Effector memory CD8-positive, alpha-beta T cell (primary cell): ENCODE results near the gene C6orf141.
A peak's percentile ranks its signal among the peaks of the same experiment; 100 is the strongest.

ENCODE experiments used
- ATAC-seq: fragments of 150-1000 bp; cut with Tn5 transposase; replicated peaks from 2 replicates; pipeline ENCODE4 v1.10.0; 2021; ENCODE audit warnings: mild to moderate bottlenecking, moderate library complexity
- DNase-seq, 3 experiments: peaks; one replicate each; pipeline ENCODE4 v3.0.0; 2021
- H3K27ac Mint-ChIP-seq, 2 donors: one replicate each; pipeline ENCODE4 v1.8.0; 2022; ENCODE audit warnings: mild to moderate bottlenecking in 2 of 2, mixed read lengths in 2 of 2, moderate library complexity in 2 of 2
- H3K27me3 Mint-ChIP-seq, 2 donors: one replicate each; pipeline ENCODE4 v1.8.0; 2022; ENCODE audit warnings: mixed read lengths in 2 of 2
- H3K36me3 Mint-ChIP-seq: one replicate; pipeline ENCODE4 v1.8.0; 2022; ENCODE audit warnings: mild to moderate bottlenecking, moderate library complexity, mixed read lengths; ENCODE audit not compliant: insufficient read depth
- H3K4me1 Mint-ChIP-seq, 2 donors: one replicate each; pipeline ENCODE4 v1.8.0; 2022; ENCODE audit warnings: low read depth in 2 of 2, mixed read lengths in 2 of 2
- H3K4me3 Mint-ChIP-seq, 2 donors: one replicate each; pipeline ENCODE4 v1.8.0; 2022; ENCODE audit warnings: mild to moderate bottlenecking in 2 of 2, mixed read lengths in 2 of 2, moderate library complexity in 2 of 2
- H3K9me3 Mint-ChIP-seq, 2 donors: one replicate each; pipeline ENCODE4 v1.8.0; 2022; ENCODE audit warnings: mixed read lengths in 2 of 2
- total RNA-seq, 9 experiments: gene quantifications; one replicate each; lab custom pipeline; 2026; lab: John Stamatoyannopoulos, UW

Gene C6orf141
- total RNA-seq = 0 to 1.2 (median 0) reads per million in 9 experiments

DNA sequence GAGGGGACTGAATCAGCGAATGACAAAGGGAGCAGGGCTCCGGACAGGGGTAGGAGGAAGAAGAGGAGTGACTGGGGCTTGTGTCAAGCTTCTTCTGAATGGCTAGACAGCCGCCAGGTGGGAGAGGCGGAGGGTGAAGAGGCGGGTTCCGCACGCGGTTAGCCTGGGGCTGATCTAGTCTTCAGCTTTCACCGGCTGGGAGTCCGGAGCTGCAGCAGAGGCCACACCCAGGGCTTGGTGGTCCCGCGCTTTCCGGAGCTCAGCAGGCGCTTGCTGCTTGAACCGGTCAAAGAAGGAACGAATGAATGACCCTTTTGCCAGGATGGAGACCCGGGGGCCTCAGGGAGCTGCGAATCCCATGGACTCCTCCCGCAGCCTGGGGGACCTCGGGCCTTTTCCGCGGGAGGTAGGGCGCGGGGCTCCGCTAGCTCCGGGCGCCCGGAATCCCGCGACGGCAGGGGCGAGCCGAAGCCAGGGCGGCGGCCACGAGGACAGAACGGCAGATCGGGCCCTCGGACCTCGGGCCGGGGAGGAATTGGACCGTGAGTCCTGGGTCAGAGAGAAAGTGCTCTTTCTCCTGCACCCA is at the start of gene C6orf141:
C6orf141 (plus strand) TSS at position 177 of the 586 bp plus-strand sequence; CDS start at position 302, 125 bp downstream.
- Mint-ChIP-seq H3K36me3 (no peaks in the 10 kb centered on the region), H3K27me3 (peaks cover 21 to 34% of the 10 kb centered on the region in 2 donors), H3K27ac (peak within 1 kb of the TSS in 1 of 2 donors; percentile 32), H3K4me1 (peaks cover 16 to 17% of the 10 kb centered on the region in 2 donors), H3K4me3 (peak within 1 kb of the TSS; percentile 71 to 74), H3K9me3 (no peaks in the 10 kb centered on the region)
- ATAC-seq (no peak), DNase-seq (no peak)

DNA sequence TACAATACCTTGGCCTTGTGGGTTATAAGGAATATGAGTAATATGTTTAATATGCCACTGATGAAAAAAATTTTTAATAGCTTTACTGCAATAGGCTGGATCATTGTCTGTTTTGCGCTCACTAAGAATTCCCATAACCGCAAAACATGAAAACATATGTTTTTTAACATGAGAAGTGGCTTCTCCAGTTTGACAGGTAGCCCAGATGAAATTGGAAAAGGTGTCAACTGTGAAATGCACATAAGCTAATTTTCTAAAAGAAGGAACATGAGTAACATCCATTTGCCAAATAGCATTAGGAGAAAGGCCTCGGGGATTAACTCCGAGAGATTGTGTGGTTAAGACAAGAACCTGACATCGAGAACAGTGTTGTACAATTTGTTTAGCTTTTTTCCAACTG is 45.8 kb upstream of the C6orf141 start:
- Mint-ChIP-seq H3K4me1 (no peaks in the 10 kb centered on the region), H3K27ac (no peak overlapping the region), H3K27me3 (peaks cover 23 to 39% of the 10 kb centered on the region in 2 donors), H3K36me3 (no peaks in the 10 kb centered on the region), H3K4me3 (no peak overlapping the region), H3K9me3 (peaks cover 0 to 8% of the 10 kb centered on the region in 2 donors)
- ATAC-seq (no peak), DNase-seq (no peak)

DNA sequence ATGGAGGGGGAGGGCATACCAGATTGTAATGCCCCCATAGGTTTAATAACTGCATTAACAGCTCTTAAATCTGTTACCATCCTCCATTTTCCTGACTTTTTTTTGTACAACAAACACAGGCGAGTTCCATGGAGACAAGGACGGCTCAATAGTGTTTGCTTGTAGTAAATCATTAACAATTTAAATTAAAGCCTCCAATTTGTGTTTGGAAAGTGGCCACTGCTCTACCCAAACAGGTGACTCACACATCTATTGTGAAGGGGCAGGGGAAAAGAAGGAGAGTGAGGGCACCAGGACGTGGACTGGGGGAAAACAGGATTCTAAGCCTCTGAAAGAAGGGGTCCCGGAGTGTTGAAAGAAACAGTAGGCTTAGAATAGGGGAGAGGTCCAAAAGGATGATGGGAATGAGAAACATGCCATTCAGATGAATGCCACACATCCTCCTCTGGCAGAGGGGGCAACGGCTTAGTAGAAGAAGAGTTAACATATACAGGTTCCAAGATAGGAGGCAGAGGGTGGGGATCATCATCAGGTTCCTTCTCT is 43.8 kb upstream of the C6orf141 start:
- H3K27me3 Mint-ChIP-seq = peaks cover 23 to 31% of the 10 kb centered on the region in 2 donors
- no peaks in the 10 kb centered on the region for H3K36me3 Mint-ChIP-seq
- H3K27ac Mint-ChIP-seq = no peak overlapping the region
- H3K9me3 Mint-ChIP-seq = peaks cover 0 to 8% of the 10 kb centered on the region in 2 donors
- ATAC-seq = no peak
- H3K4me3 Mint-ChIP-seq = no peak overlapping the region
- no peak for DNase-seq
- H3K4me1 Mint-ChIP-seq = no peaks in the 10 kb centered on the region

DNA sequence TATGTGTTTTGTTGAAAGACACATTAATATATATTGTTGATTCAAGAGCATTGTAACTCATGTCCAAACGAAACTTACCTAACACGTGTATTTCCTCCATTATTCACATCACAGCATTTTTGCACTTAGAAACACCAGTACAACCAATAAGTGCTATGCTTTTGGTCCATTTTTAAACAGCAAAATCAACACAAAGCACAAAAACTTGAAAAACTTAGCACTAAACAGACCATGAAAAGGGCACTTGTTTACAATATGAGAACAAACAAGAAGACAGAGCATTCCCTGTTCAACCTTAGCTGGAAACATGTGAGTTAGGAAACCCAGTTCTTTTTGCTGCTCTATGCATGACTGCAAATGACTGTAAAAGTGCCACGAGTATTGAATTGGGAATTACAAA is 41.1 kb upstream of the C6orf141 start:
- no peak for DNase-seq
- H3K36me3 Mint-ChIP-seq = no peaks in the 10 kb centered on the region
- H3K4me1 Mint-ChIP-seq = no peaks in the 10 kb centered on the region
- H3K9me3 Mint-ChIP-seq = peaks cover 0 to 8% of the 10 kb centered on the region in 2 donors
- peaks cover 34 to 43% of the 10 kb centered on the region in 2 donors for H3K27me3 Mint-ChIP-seq
- H3K4me3 Mint-ChIP-seq = no peak overlapping the region
- no peak overlapping the region for H3K27ac Mint-ChIP-seq
- ATAC-seq = no peak

DNA sequence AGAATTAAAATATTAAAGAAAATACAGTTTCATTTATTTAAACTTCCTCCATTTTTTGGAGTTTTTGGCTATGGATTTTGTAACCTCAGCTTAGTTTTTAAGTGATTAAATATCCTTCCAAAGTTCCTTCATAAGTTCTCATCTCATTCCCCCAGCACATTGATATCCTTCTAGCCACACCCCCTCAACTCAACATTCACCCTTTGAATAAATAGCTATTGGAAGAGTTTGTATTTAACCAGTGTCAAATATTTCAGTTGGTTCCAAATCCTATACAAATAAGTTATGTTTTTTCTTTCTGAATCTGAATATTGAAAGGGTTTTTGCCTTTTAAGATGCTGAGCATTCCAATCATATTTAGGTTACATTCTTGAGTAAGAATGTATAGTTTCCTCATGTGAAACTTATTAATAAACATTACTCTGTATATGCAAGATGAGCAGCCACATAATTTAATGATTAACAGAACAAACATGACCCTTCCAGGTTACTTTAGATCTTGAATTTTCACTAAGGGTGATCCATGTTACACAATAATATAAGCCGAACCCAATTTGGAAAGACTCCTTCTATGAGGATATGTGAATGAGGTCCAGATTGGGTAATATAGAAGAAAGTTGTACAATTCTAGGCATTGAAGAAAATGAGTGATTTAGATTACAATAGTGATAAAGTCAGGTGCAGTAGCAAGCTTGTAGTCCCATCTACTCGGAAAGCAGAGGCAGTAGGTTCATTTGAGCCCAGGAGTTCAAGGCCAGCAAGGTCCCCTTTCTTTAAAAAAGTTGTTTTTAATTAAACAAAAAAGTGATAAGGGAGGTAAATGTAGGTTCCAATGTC is 37.1 kb upstream of the C6orf141 start:
- H3K27ac Mint-ChIP-seq = no peak overlapping the region
- no peak for ATAC-seq
- H3K4me1 Mint-ChIP-seq = no peaks in the 10 kb centered on the region
- peaks cover 11 to 21% of the 10 kb centered on the region in 2 donors for H3K27me3 Mint-ChIP-seq
- H3K4me3 Mint-ChIP-seq = no peak overlapping the region
- H3K36me3 Mint-ChIP-seq = no peaks in the 10 kb centered on the region
- no peaks in the 10 kb centered on the region for H3K9me3 Mint-ChIP-seq
- DNase-seq = no peak

DNA sequence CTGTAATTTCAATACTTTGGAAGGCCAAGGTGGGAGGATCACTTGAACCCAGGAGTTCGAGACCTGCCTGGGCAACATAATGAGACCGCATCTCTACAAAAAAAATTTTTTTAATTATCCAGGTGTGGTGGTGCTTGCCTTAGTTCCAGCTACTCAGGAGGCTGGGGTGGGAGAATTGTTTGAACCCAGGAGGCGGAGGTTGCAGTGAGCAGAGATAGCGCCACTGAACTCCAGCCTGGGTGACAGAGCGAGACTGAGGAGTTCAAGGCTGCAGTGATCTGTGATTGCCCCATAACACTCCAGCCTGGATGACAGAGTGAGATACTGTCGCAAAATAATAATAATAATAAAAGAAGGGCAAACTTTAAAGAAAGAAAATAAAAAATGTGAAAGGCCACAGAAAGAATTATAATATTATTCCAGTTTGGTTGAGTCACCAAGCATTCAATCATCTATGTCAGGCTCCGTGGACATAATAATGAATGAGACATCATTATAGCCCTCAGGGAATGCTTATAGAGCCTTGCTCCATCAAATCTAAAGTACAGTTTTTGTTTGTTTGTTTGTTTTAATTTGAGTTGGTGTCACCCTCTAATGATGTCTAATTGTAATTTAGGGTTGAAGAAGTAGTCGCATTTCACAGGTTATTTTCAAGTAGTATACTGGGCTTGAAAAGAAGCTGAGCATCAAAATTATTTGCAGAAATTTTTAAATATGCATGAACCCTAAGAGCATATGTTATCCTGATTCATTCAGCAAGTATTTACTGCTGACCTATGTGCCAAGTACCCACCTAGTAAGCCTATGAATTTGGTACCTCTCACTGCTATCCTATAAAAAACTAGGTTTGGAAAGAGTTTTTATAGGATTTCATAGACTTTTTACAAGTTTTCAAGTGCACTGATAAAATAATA is 35.6 kb upstream of the C6orf141 start:
- no peaks in the 10 kb centered on the region for H3K9me3 Mint-ChIP-seq
- no peaks in the 10 kb centered on the region for H3K36me3 Mint-ChIP-seq
- H3K4me3 Mint-ChIP-seq = no peak overlapping the region
- DNase-seq = no peak
- no peaks in the 10 kb centered on the region for H3K4me1 Mint-ChIP-seq
- peaks cover 11 to 21% of the 10 kb centered on the region in 2 donors for H3K27me3 Mint-ChIP-seq
- no peak overlapping the region for H3K27ac Mint-ChIP-seq
- no peak for ATAC-seq

DNA sequence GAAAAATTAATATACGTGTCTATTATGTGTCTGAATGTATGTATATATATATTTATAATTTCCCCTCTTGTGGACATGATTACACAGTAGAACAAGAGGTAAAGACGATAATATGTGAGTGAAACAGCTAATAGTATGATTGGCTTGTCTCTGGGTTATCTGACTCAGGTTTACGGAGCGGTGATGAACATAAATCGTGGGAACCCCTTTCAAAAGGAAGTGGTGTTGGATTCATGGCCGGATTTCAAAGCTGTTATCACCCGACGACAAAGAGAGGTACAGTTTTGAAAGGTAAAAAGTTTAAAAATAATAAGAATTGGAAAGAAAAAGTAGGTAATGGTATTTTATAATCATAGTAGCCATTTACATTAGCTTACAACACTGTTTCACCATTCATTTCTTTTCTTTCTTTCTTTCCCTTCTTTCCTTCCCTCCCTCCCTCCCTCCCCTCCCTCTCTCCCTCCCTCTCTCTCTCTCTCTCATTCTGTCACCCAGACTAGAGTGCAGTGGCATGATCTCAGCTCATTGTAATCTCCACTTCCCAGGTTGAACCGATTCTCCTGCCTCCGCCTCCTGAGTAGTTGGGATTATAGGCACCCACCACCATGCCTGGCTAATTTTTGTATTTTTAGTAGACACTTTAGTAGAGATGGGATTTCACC is 34.9 kb upstream of the C6orf141 start:
- Mint-ChIP-seq H3K27ac (no peak overlapping the region), H3K27me3 (peaks cover 11 to 21% of the 10 kb centered on the region in 2 donors), H3K4me1 (no peaks in the 10 kb centered on the region), H3K9me3 (no peaks in the 10 kb centered on the region), H3K36me3 (no peaks in the 10 kb centered on the region), H3K4me3 (no peak overlapping the region)
- no peak for ATAC-seq
- no peak for DNase-seq

DNA sequence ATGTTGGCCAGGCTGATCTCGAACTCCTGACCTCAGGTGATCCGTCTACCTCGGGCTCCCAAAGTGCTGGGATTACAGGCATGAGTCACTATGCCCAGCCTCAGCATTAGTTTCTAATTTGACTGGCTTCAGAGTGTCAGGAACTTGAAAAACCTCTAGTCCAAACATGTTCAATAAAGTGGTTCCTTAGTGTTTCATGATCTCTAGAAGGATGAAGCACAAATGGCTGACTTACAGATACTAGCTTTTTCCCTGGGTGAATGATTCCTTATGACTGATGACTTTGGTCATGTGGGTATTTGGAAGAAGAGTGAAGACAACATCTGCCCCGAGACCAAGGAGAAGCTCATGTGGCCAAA is 34.3 kb upstream of the C6orf141 start:
- DNase-seq (no peak), ATAC-seq (no peak)
- Mint-ChIP-seq H3K9me3 (no peaks in the 10 kb centered on the region), H3K27me3 (peaks cover 11 to 21% of the 10 kb centered on the region in 2 donors), H3K36me3 (no peaks in the 10 kb centered on the region), H3K4me3 (no peak overlapping the region), H3K4me1 (no peaks in the 10 kb centered on the region), H3K27ac (no peak overlapping the region)

DNA sequence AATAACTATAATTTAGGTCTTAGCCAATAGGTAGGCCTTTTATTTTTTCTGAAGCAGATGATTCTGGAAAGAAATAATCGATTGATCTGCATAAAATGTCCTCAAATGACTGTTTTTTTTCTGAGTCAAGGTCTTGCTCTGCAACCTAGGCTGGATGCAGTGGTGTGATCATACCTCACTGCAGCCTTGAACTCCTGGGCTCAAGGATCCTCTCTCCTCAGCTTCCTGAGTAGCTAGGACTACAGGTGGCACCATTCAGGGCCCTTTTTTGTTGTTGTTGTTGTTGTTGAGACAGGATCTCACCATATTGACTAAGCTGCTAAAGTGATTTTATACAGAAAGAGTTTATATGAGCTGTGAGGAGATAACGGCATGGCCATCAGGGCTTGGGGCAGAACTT is 32.5 kb upstream of the C6orf141 start:
- Mint-ChIP-seq H3K4me3 (no peak overlapping the region), H3K4me1 (no peaks in the 10 kb centered on the region), H3K27ac (no peak overlapping the region), H3K27me3 (peaks cover 11 to 21% of the 10 kb centered on the region in 2 donors), H3K36me3 (no peaks in the 10 kb centered on the region), H3K9me3 (no peaks in the 10 kb centered on the region)
- no peak for DNase-seq
- no peak for ATAC-seq

DNA sequence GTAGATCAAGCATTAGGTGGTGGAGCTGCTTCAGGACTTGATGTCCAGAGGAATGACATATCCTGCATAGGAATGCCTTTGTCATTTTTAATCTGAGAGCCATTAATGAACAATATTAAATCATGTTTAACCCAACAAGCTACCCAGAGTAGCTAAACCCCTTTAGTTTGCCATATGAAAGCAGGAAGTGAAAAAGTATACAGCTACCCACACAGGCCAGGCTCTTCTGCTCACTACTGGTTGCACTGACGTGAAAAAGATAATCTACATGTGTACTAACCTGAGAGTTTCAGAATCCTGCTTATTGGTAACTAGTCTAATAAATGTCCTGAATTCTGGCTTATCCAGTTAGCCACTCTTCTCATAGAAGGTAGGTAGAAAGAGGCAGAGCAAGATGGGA is 30.8 kb upstream of the C6orf141 start:
- ATAC-seq (no peak), DNase-seq (no peak)
- Mint-ChIP-seq H3K4me1 (no peaks in the 10 kb centered on the region), H3K27me3 (peaks cover 0 to 6% of the 10 kb centered on the region in 2 donors), H3K4me3 (no peak overlapping the region), H3K9me3 (no peaks in the 10 kb centered on the region), H3K27ac (no peak overlapping the region), H3K36me3 (no peaks in the 10 kb centered on the region)

DNA sequence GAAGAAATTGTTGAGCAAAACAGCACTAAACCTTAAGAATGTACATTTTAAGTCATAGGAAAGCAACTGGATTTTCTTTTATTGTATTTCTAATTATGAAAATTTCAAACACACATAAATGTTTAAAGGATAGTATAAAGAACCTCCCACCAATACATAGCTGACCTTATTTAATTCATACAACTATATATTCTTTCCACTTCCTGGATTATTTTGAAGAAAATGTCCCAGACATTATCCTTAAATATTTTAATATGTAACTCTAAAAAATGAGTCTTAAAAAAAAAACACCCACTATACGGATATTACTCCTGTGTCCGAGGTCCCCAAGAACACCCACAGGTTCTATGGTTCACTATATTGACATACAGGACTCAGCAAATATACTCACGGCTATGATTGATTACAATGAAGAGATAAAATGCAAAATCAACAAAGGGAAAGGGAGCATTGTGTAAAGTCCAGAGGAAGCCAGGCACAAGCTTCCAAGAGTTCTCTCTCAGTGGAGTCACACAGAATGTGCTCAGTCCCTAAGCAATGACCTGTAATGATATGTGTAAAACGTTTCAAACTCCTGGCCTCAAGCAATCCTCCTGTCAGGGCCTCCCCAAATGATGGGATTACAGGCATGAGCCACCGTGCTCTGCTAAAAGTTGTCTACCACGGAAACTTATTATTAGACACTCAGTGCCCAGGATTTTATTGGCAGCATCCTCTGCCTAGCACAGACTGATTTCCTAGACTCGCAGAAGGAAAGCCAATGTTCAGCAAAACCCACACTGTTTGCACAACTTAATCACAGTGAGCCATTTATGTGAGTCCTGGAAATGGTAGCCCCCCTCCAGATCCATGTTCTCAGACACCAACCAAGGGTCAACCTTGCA is 27.5 kb upstream of the C6orf141 start:
- no peaks in the 10 kb centered on the region for H3K27me3 Mint-ChIP-seq
- no peak overlapping the region for H3K27ac Mint-ChIP-seq
- DNase-seq (no peak), ATAC-seq (no peak)
- H3K9me3 Mint-ChIP-seq = no peaks in the 10 kb centered on the region
- H3K36me3 Mint-ChIP-seq = no peaks in the 10 kb centered on the region
- H3K4me1 Mint-ChIP-seq = no peaks in the 10 kb centered on the region
- no peak overlapping the region for H3K4me3 Mint-ChIP-seq

DNA sequence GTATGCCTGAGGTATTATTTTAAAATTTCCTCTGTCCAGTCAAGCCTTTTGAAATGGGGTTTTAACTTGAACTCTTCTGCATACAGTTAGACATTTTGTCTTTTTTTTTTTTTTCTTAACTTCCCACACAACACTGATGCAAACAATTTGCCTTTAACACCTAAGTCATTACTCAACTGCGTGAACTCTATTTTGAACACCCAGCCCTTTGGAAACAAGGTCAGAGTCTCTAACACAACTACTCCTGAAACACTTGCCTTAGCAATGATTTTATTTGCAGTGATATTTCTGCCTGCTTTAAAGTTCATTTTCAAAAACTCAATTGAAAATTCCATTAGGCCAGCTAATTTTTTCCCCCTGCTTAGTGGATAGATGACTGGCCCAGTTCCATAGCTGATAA is 26.6 kb upstream of the C6orf141 start:
- no peaks in the 10 kb centered on the region for H3K36me3 Mint-ChIP-seq
- H3K4me3 Mint-ChIP-seq = no peak overlapping the region
- no peak for DNase-seq
- ATAC-seq = no peak
- no peaks in the 10 kb centered on the region for H3K9me3 Mint-ChIP-seq
- peaks cover 0 to 2% of the 10 kb centered on the region in 2 donors for H3K27me3 Mint-ChIP-seq
- no peaks in the 10 kb centered on the region for H3K4me1 Mint-ChIP-seq
- H3K27ac Mint-ChIP-seq = no peak overlapping the region
